PC-9 (cell line): ENCODE data around the gene TTC8. TPM values are rescaled to one million over a fixed set of nuclear protein-coding genes. Genes with fewer than 3 reads are reported as not detected.

Source experiments
- BruUV-seq: library from RNA; stranded (reverse); fragments of 400-500 nt; replicated peaks from 2 replicates; lab custom pipeline; 2021; lab: Mats Ljungman, UMichigan
- CTCF ChIA-PET: fragments of 300-600 bp; sonication (Branson Sonifier 250); formaldehyde crosslinking; loops from one replicate; lab custom pipeline; 2022; ENCODE audit warnings: antibody characterized with exemption; lab: Charles Lee
- POLR2A ChIA-PET: fragments of 300-600 bp; sonication (Branson Sonifier 250); formaldehyde crosslinking; loops from one replicate; lab custom pipeline; 2022; ENCODE audit warnings: antibody characterized with exemption; ENCODE audit not compliant: unreplicated experiment; lab: Charles Lee
- DNase-seq, 2 experiments: peaks; one replicate each; pipeline versions ENCODE4 v3.0.0 to v3.0.0-alpha.2; 2015 to 2022; ENCODE audit warnings: mixed read lengths in 1 of 2
- H2AFZ ChIP-seq: fragments of 200-600 bp; sonication (generic); 2 replicates; pipeline ENCODE4 v1.8.1; 2017; ENCODE audit warnings: antibody characterized with exemption
- H3F3A ChIP-seq: fragments of 200-600 bp; sonication (generic); 2 replicates; pipeline ENCODE4 v1.8.1; 2017; ENCODE audit warnings: antibody characterized with exemption, mild to moderate bottlenecking, low read depth; ENCODE audit not compliant: insufficient read depth
- H3K27ac ChIP-seq: fragments of 200-600 bp; sonication (generic); 2 replicates; pipeline ENCODE4 v1.6.1; 2016; ENCODE audit warnings: mixed run types
- H3K27me3 ChIP-seq: fragments of 200-600 bp; sonication (generic); 2 replicates; pipeline ENCODE4 v1.6.1; 2016; ENCODE audit warnings: low read depth, mixed run types; ENCODE audit not compliant: insufficient read depth
- H3K36me3 ChIP-seq: fragments of 200-600 bp; sonication (generic); 2 replicates; pipeline ENCODE4 v1.6.1; 2016; ENCODE audit warnings: low read depth, mixed run types
- H3K4me1 ChIP-seq: fragments of 200-600 bp; sonication (generic); replicated peaks from 2 replicates; pipeline ENCODE4 v1.6.1; 2016; ENCODE audit warnings: mixed run types; ENCODE audit not compliant: insufficient read depth
- H3K4me2 ChIP-seq: fragments of 200-600 bp; sonication (generic); 2 replicates; pipeline ENCODE4 v1.6.1; 2017; ENCODE audit warnings: mixed run types
- H3K4me3 ChIP-seq: fragments of 200-600 bp; sonication (generic); 2 replicates; pipeline ENCODE4 v1.6.1; 2016; ENCODE audit warnings: mixed run types
- H3K79me2 ChIP-seq: fragments of 200-600 bp; sonication (generic); 2 replicates; pipeline ENCODE4 v1.6.1; 2017; ENCODE audit warnings: low read depth, mixed run types
- H3K9me2 ChIP-seq: fragments of 200-600 bp; sonication (generic); 2 replicates; pipeline ENCODE4 v1.8.1; 2017; ENCODE audit warnings: mild to moderate bottlenecking; ENCODE audit not compliant: insufficient read depth
- H3K9me3 ChIP-seq: fragments of 200-600 bp; sonication (generic); 2 replicates; pipeline ENCODE4 v1.8.1; 2016; ENCODE audit warnings: low read depth; ENCODE audit not compliant: insufficient read depth
- H4K20me1 ChIP-seq: fragments of 200-600 bp; sonication (generic); 2 replicates; pipeline ENCODE4 v1.8.1; 2017; ENCODE audit not compliant: insufficient read depth
- EZH2 ChIP-seq: fragments of 200-600 bp; sonication (generic); IDR thresholded peaks from 2 replicates; pipeline ENCODE4 v1.8.0; 2017; ENCODE audit warnings: antibody characterized with exemption, low read depth
- intact Hi-C: fragments of 100-400 bp; cut with micrococcal nuclease; formaldehyde crosslinking; loops from one replicate; pipeline ENCODE4 v1.10.0; 2022; ENCODE audit not compliant: unreplicated experiment
- total RNA-seq: library from RNA; stranded (reverse); gene quantifications from 2 replicates; pipeline ENCODE4 v1.2.3, GENCODE V29; 2021
- TF ChIP-seq, protein P1 (sequence below): fragments of 200-600 bp; sonication (generic); conservative IDR thresholded peaks from 2 replicates; pipeline ENCODE4 v1.6.1; 2017; ENCODE audit warnings: mixed run types, antibody characterized with exemption, mild to moderate bottlenecking, moderate library complexity

The TTC8 gene
- total RNA-seq, 1 experiment from 2014 or later, result 8.1 TPM

DNA sequence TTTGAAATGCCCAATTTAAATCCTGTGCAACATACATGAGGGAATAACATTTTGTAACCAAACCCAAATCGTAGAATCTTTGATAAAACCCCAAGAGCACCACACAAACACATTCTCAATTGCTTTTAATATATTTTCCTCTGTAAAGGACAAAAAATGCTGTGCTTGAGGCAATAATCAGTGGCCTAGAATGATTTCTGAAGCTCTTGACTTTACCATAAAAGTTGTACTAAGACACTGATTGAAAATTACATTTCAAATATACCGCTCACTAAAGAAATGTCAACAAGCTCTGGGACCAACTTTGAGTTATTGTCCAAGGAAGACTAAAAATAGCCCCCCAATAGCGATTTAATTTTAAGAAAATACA is 33.2 kb upstream of the TTC8 start:
- Histone ChIP-seq H2AFZ (no peak overlapping the region), H3K4me1 (no peaks in the 10 kb centered on the region), H4K20me1 (no peaks in the 10 kb centered on the region), H3K4me3 (peak overlapping the region; percentile 63; the same call in 1 of the 2 replicates), H3K79me2 (no peaks in the 10 kb centered on the region), H3K36me3 (no peaks in the 10 kb centered on the region), H3K27me3 (no peaks in the 10 kb centered on the region), H3K27ac (no peak overlapping the region), H3K4me2 (peak overlapping the region; percentile 88), H3K9me2 (no peaks in the 10 kb centered on the region), H3K9me3 (no peaks in the 10 kb centered on the region), H3F3A (no peaks in the 10 kb centered on the region)
- TF ChIP-seq EZH2, result no peak
- TF ChIP-seq, protein P1, sequence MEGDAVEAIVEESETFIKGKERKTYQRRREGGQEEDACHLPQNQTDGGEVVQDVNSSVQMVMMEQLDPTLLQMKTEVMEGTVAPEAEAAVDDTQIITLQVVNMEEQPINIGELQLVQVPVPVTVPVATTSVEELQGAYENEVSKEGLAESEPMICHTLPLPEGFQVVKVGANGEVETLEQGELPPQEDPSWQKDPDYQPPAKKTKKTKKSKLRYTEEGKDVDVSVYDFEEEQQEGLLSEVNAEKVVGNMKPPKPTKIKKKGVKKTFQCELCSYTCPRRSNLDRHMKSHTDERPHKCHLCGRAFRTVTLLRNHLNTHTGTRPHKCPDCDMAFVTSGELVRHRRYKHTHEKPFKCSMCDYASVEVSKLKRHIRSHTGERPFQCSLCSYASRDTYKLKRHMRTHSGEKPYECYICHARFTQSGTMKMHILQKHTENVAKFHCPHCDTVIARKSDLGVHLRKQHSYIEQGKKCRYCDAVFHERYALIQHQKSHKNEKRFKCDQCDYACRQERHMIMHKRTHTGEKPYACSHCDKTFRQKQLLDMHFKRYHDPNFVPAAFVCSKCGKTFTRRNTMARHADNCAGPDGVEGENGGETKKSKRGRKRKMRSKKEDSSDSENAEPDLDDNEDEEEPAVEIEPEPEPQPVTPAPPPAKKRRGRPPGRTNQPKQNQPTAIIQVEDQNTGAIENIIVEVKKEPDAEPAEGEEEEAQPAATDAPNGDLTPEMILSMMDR, result no peak
- ChIA-PET CTCF (no interaction called here), POLR2A (no interaction called here)
- intact Hi-C loops, result no loop called here
- DNase-seq, result no peak
- no TSS peak for BruUV-seq

DNA sequence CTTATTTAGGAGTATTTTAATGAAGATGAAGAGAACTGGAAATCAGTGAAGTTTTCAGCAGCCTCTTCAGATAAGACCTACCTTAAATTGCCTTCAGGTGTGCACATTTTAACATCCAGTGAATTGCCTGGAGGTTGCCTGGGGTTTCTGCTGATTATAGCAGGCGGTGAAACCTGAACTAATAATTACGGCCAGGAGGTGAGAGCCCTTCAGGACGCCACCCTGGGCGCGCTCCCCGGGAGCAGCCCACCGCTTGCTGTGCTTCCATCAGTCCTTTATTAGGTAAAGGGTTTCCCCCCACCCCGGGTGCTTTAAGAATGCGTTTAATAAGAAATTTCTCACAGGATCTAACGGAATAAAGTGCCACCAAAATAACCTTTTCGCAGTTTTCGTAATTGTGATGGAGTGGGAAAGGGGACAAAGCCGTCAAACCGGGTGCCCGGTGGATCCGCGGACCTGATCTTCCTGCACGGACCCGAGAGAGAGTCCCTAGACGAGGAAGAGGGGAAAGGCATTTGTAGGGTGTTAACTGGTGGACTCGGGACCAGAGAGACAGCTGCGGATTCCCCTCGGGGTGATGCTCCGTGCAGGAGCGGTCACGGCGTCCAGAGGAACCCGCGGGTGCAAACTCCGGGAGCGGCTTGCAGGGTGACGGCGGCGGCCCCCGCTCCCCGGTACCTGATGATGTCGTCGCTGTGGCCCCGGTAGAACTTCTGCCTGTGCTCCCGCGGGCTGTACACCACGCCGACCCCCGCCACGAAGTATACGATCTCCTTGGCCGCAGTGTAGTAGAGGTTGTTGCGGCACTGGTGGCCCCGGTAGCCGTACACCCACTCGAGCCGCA is 32.6 kb upstream of the TTC8 start:
- no peak for DNase-seq
- peak overlapping the region; percentile 63 for H3K4me3 ChIP-seq
- intact Hi-C loops, result loop anchor here (2.0 kb wide), 1 partner anchor 33 kb away; the partner anchor contains the start of gene TTC8

DNA sequence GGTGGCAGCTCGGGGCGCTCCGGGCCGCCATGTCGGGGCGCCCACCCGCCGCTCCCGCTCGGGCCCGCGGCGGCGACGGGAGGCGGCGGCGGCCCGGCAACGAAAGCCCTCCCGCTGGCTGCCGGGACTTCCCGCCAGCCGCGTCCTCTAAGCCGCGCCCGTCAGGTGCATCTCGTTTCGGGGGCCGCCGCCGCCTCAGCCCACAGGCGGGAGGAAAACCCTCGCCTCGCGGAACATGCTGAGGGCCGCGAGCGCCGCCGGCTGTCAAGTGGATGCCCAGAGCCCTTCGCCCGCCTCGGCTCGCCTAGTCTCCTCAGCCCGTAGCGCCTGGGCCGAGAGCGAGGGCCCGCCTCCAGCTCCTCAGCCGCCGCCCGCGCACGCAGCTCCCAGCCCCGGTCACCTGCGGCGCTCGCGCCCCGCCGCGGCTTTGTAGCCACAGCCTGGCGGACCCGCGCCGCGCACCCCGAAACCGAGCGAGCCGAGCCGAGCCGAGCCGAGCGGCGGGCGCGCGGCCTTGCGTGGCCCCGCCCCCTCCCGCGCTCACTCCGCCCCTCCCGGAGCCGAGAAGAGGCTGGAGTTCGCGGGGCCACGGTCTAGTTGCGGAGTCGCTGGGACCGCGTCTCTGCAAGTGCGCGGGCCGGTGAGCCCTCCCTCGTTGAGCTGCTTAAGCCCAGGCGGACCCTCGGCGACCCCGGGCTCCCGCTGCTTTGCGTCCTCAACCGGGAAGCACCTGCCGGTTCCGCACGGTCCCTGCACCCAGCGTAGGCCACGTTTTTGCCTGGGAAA is 31.8 kb upstream of the TTC8 start, which contains the start of gene EML5:
Gene EML5 (minus strand): TSS at position 481 of the 786 bp plus-strand sequence. CDS start 450 bp downstream, at position 31.
- peak within 1 kb of the TSS; percentile 88 for H3K4me2 ChIP-seq
- no peaks in the 10 kb centered on the region for H3K36me3 ChIP-seq
- intact Hi-C loops, result loop anchor here (2.0 kb wide), 1 partner anchor 32 kb away; the partner anchor contains the start of gene TTC8
- H3K4me1 ChIP-seq, result no peaks in the 10 kb centered on the region
- H2AFZ ChIP-seq, result peak within 1 kb of the TSS; percentile 91
- BruUV-seq, result no TSS peak
- DNase-seq, result peak; percentile 61 to 62
- H3K9me2 ChIP-seq, result no peaks in the 10 kb centered on the region
- H3K27me3 ChIP-seq, result no peaks in the 10 kb centered on the region
- POLR2A ChIA-PET, result interaction anchor here (0.6 kb wide), 1 partner anchor 24 kb away, joined by 3 read pairs; no protein-coding TSS in a partner anchor
- no peaks in the 10 kb centered on the region for H3F3A ChIP-seq
- no peaks in the 10 kb centered on the region for H3K9me3 ChIP-seq
- H3K4me3 ChIP-seq, result peak within 1 kb of the TSS; percentile 63
- H4K20me1 ChIP-seq, result no peaks in the 10 kb centered on the region
- H3K79me2 ChIP-seq, result no peaks in the 10 kb centered on the region
- CTCF ChIA-PET, result no interaction called here
- TF ChIP-seq, protein P1, result no peak
- TF ChIP-seq EZH2, result no peak
- H3K27ac ChIP-seq, result no peak within 1 kb of the TSS

More for the DNA sequence above, 32.6 kb upstream of the TTC8 start:
- no peaks in the 10 kb centered on the region for H3K9me3 ChIP-seq
- H2AFZ ChIP-seq, result peak overlapping the region; percentile 91
- H3K9me2 ChIP-seq, result no peaks in the 10 kb centered on the region
- no peaks in the 10 kb centered on the region for H4K20me1 ChIP-seq
- ChIA-PET POLR2A (no interaction called here), CTCF (no interaction called here)
- H3K27ac ChIP-seq, result no peak overlapping the region
- BruUV-seq, result no TSS peak
- no peaks in the 10 kb centered on the region for H3K79me2 ChIP-seq
- no peaks in the 10 kb centered on the region for H3F3A ChIP-seq
- no peaks in the 10 kb centered on the region for H3K27me3 ChIP-seq
- H3K4me2 ChIP-seq, result peak overlapping the region; percentile 88
- no peaks in the 10 kb centered on the region for H3K36me3 ChIP-seq
- H3K4me1 ChIP-seq, result no peaks in the 10 kb centered on the region
- no peak for TF ChIP-seq EZH2
- TF ChIP-seq, protein P1, result no peak
